DND-41 (cell line): Measurements from ENCODE around the gene DCLK3.

Experiments used
- ATAC-seq: fragments of 200-7000 bp; cut with Tn5 transposase; 3 replicates; pipeline ENCODE4 v1.9.1; 2021; ENCODE audit warnings: low read depth; ENCODE audit not compliant: insufficient read depth
- DNase-seq: peaks from one replicate; pipeline ENCODE4 v3.0.0-alpha.2; 2020
- H2AFZ ChIP-seq: 2 replicates; pipeline ENCODE4 v1.6.0; 2012; ENCODE audit warnings: low read depth, low read length
- H3K27ac ChIP-seq: 2 replicates; pipeline ENCODE4 v1.5.1; 2012; ENCODE audit warnings: low read length, inconsistent platforms
- H3K27me3 ChIP-seq: fragments of 200-600 bp; sonication (generic); 2 replicates; pipeline ENCODE4 v1.6.0; 2012; ENCODE audit warnings: low read length, mild to moderate bottlenecking, inconsistent platforms; ENCODE audit not compliant: insufficient read depth, poor library complexity
- H3K36me3 ChIP-seq: 2 replicates; pipeline ENCODE4 v1.5.1; 2012; ENCODE audit warnings: low read length, inconsistent platforms; ENCODE audit not compliant: insufficient read depth
- H3K4me1 ChIP-seq: 2 replicates; pipeline ENCODE4 v1.5.1; 2012; ENCODE audit warnings: mild to moderate bottlenecking, low read length; ENCODE audit not compliant: insufficient read depth
- H3K4me2 ChIP-seq: 2 replicates; pipeline ENCODE4 v1.6.0; 2012; ENCODE audit warnings: mild to moderate bottlenecking, moderate library complexity, low read length, inconsistent platforms; ENCODE audit not compliant: insufficient read depth
- H3K4me3 ChIP-seq, 2 experiments: fragments of 200-600 bp in 1 of 2; shearing (Covaris generic) in 1 of 2; 2 replicates each; pipeline ENCODE4 v1.5.1; 2012 to 2016; ENCODE audit warnings: inconsistent platforms in 2 of 2, low read length in 2 of 2, mild to moderate bottlenecking in 2 of 2, low read depth in 1 of 2, moderate library complexity in 1 of 2
- H3K79me2 ChIP-seq: 2 replicates; pipeline ENCODE4 v1.6.0; 2012; ENCODE audit warnings: low read length, inconsistent platforms; ENCODE audit not compliant: insufficient read depth
- H3K9ac ChIP-seq: 2 replicates; pipeline ENCODE4 v1.6.0; 2012; ENCODE audit warnings: low read depth, mild to moderate bottlenecking, inconsistent platforms, low read length, moderate library complexity
- H3K9me3 ChIP-seq: 2 replicates; pipeline ENCODE4 v1.5.1; 2012; ENCODE audit warnings: low read length, moderate library complexity, mild to moderate bottlenecking, inconsistent platforms; ENCODE audit not compliant: insufficient read depth, severe bottlenecking
- H4K20me1 ChIP-seq: 2 replicates; pipeline ENCODE4 v1.6.0; 2012; ENCODE audit warnings: low read length; ENCODE audit not compliant: insufficient read depth
- CTCF ChIP-seq: IDR thresholded peaks from 2 replicates; pipeline ENCODE4 v1.5.1; 2012; ENCODE audit warnings: borderline replicate concordance, low read length, moderate library complexity, mild to moderate bottlenecking; ENCODE audit not compliant: poor library complexity, severe bottlenecking; ENCODE audit errors: extremely low read depth
- EZH2 ChIP-seq: IDR thresholded peaks from 3 replicates; pipeline ENCODE4 v1.6.1; 2012; ENCODE audit warnings: borderline replicate concordance, low read depth, mild to moderate bottlenecking, moderate library complexity, low read length, inconsistent platforms; ENCODE audit not compliant: severe bottlenecking

DCLK3 gene

GRCh38 chr3:36707623-36708409, 56.5 kb downstream of the DCLK3 start:
- H2AFZ ChIP-seq, result no peak overlapping the region
- TF ChIP-seq EZH2 (no peak), CTCF (no peak)

DNA sequence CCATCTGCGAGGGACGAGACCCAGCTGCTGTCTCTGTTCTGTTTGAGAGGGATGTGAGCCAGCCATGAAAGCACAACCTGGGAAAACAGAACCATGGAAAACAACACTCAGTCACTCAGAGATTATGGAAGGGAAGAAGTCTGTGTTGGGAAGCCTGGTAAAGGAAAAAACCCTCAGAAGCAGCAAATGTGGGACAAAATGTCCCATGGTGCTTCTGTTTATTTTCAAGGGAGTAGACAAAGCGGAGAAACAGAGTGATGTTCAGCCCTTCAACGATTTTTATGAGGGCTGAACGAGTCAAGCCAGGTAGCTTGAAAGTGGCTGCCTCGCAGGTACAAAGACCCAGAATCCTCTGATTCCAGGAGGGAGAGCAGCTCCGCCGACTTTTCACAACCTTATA, 59.3 kb downstream of the DCLK3 start:
- Histone ChIP-seq H2AFZ (no peak overlapping the region), H3K4me2 (no peak overlapping the region), H3K36me3 (no peaks in the 10 kb centered on the region), H4K20me1 (no peaks in the 10 kb centered on the region), H3K27ac (no peak overlapping the region), H3K4me1 (no peaks in the 10 kb centered on the region), H3K4me3 (no peak overlapping the region), H3K79me2 (no peaks in the 10 kb centered on the region), H3K9ac (no peak overlapping the region), H3K27me3 (no peaks in the 10 kb centered on the region), H3K9me3 (no peaks in the 10 kb centered on the region)
- no peak for TF ChIP-seq CTCF
- no peak for TF ChIP-seq EZH2
- DNase-seq (no peak), ATAC-seq (no peak)

More at GRCh38 chr3:36707623-36708409, 56.5 kb downstream of the DCLK3 start:
- H3K4me1 ChIP-seq, result no peaks in the 10 kb centered on the region
- H3K27me3 ChIP-seq, result no peaks in the 10 kb centered on the region
- H3K4me3 ChIP-seq, result no peak overlapping the region
- no peaks in the 10 kb centered on the region for H3K36me3 ChIP-seq
- H3K4me2 ChIP-seq, result no peak overlapping the region
- no peak overlapping the region for H3K27ac ChIP-seq
- no peak overlapping the region for H3K9ac ChIP-seq
- DNase-seq (no peak), ATAC-seq (no peak)
- H3K9me3 ChIP-seq, result no peaks in the 10 kb centered on the region
- no peaks in the 10 kb centered on the region for H4K20me1 ChIP-seq
- no peaks in the 10 kb centered on the region for H3K79me2 ChIP-seq

DNA sequence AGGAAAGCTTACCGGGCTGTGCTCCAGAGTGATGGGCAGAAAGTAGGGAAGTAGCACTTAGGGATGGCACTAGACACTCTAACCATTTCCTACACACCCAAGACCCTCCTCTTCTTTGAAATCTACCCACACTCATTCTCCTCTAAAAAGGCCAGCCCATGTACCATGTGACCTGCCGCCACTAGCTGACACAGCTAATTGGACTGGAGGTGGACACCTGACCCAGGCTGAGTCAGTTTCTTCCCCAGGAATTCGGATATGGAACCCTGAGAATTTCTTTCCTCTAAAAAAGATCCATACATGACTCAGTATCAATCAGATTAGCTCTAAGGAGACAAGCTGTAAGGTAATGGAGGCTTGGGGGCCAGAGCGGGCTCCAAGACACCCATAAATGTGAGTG, 60.1 kb downstream of the DCLK3 start:
- DNase-seq (no peak), ATAC-seq (no peak)
- no peak overlapping the region for H3K9ac ChIP-seq
- no peak overlapping the region for H3K4me3 ChIP-seq
- no peak overlapping the region for H2AFZ ChIP-seq
- H3K27ac ChIP-seq, result no peak overlapping the region
- no peaks in the 10 kb centered on the region for H3K27me3 ChIP-seq
- H3K4me1 ChIP-seq, result no peaks in the 10 kb centered on the region
- no peak overlapping the region for H3K4me2 ChIP-seq
- H3K9me3 ChIP-seq, result no peaks in the 10 kb centered on the region
- H3K36me3 ChIP-seq, result no peaks in the 10 kb centered on the region
- no peaks in the 10 kb centered on the region for H4K20me1 ChIP-seq
- H3K79me2 ChIP-seq, result no peaks in the 10 kb centered on the region
- TF ChIP-seq CTCF (no peak), EZH2 (no peak)
